B cell (primary cell): Measurements from ENCODE around the gene TSPAN15. TPM values are rescaled to one million over a fixed set of nuclear protein-coding genes. Genes with fewer than 3 reads are reported as not detected.
"Not testable (repeated sequence)": the region's sequence is repeated elsewhere in the genome, so short reads cannot be mapped to it uniquely, and the experiment has no call there.

ENCODE experiments used
- ATAC-seq: fragments of 200-7000 bp; cut with Tn5 transposase; one replicate; pipeline ENCODE4 v1.10.0; 2021; ENCODE audit warnings: low read depth, mild to moderate bottlenecking, moderate number of reproducible peaks, moderate library complexity
- CTCF ChIA-PET: fragments of 350-600 bp; sonication (Branson Sonifier 250); formaldehyde crosslinking; loops from one replicate; lab custom pipeline; 2021; ENCODE audit warnings: antibody characterized with exemption, inconsistent platforms; lab: Charles Lee
- POLR2A ChIA-PET: fragments of 350-600 bp; sonication (Branson Sonifier 250); formaldehyde crosslinking; loops from one replicate; lab custom pipeline; 2021; ENCODE audit warnings: antibody characterized with exemption; lab: Charles Lee
- DNase-seq: peaks from one replicate; pipeline ENCODE4 v3.0.0; 2013
- H2AFZ ChIP-seq: 2 replicates; pipeline ENCODE4 v1.6.1; 2012; ENCODE audit warnings: mild to moderate bottlenecking, low read depth, low read length; ENCODE audit not compliant: insufficient read depth, poor library complexity, severe bottlenecking
- H3K27ac ChIP-seq, 2 donors: 1 replicate in 1 of 2; 2 replicates in 1 of 2; pipeline ENCODE4 v1.5.1; 2012 to 2013; ENCODE audit warnings: low read length in 2 of 2, mild to moderate bottlenecking in 2 of 2, moderate library complexity in 1 of 2
- H3K27me3 ChIP-seq, 4 experiments: fragments of 200-600 bp in 1 of 4; sonication (generic) in 1 of 4; replicated peaks in 1 of 4; 1 replicate in 2 of 4; 2 replicates in 2 of 4; pipeline versions ENCODE4 v1.6.1 to v1.7.0; 2013 to 2016; ENCODE audit warnings: low read length in 3 of 4, mild to moderate bottlenecking in 2 of 4, mixed read lengths in 1 of 4, moderate library complexity in 1 of 4; ENCODE audit not compliant: insufficient read depth in 4 of 4, control insufficient read depth in 3 of 4; ENCODE audit errors: control extremely low read depth in 1 of 4
- H3K36me3 ChIP-seq, 2 experiments: replicated peaks in 1 of 2; 1 replicate in 1 of 2; 2 replicates in 1 of 2; pipeline versions ENCODE4 v1.6.1 to v1.7.1; 2013; ENCODE audit warnings: low read length in 1 of 2; ENCODE audit not compliant: insufficient read depth in 2 of 2, control insufficient read depth in 1 of 2; ENCODE audit errors: control extremely low read depth in 1 of 2, extremely low read depth in 1 of 2
- H3K4me1 ChIP-seq, 2 donors: fragments of 200-600 bp in 1 of 2; sonication (generic) in 1 of 2; 1 replicate in 1 of 2; 2 replicates in 1 of 2; pipeline versions ENCODE4 v1.5.1 to v1.6.1; 2013 to 2017; ENCODE audit warnings: low read length in 2 of 2; ENCODE audit not compliant: control insufficient read depth in 2 of 2, insufficient read depth in 2 of 2
- H3K4me2 ChIP-seq: replicated peaks from 2 replicates; pipeline ENCODE3; 2012; ENCODE audit warnings: mild to moderate bottlenecking, low read depth, low read length; ENCODE audit not compliant: poor library complexity, severe bottlenecking
- H3K4me3 ChIP-seq, 5 experiments: fragments of 200-600 bp in 1 of 5; sonication (generic) in 1 of 5; 1 replicate in 3 of 5; 2 replicates in 2 of 5; pipeline versions ENCODE4 v1.5.1 to v1.7.0; 2011 to 2016; ENCODE audit warnings: low read length in 4 of 5, mild to moderate bottlenecking in 4 of 5, low read depth in 2 of 5, control low read depth in 1 of 5, moderate library complexity in 1 of 5; ENCODE audit not compliant: insufficient read depth in 1 of 5; ENCODE audit errors: control extremely low read depth in 1 of 5, extremely low read depth in 1 of 5
- H3K79me2 ChIP-seq: fragments of 200-600 bp; sonication (generic); one replicate; pipeline ENCODE4 v1.6.0; 2016; ENCODE audit warnings: low read length; ENCODE audit not compliant: control insufficient read depth, insufficient read depth
- H3K9ac ChIP-seq: fragments of 200-600 bp; sonication (generic); 2 replicates; pipeline ENCODE4 v1.6.1; 2017; ENCODE audit warnings: mild to moderate bottlenecking, low read length, moderate library complexity
- H3K9me3 ChIP-seq, 3 donors: one replicate each; pipeline versions ENCODE4 v1.6.1 to v1.7.1; 2013; ENCODE audit warnings: low read length in 2 of 3; ENCODE audit not compliant: control insufficient read depth in 2 of 3, insufficient read depth in 1 of 3; ENCODE audit errors: control extremely low read depth in 1 of 3
- H4K20me1 ChIP-seq: 2 replicates; pipeline ENCODE4 v1.6.0; 2012; ENCODE audit warnings: mild to moderate bottlenecking, low read length; ENCODE audit not compliant: insufficient read depth, control insufficient read depth, poor library complexity, severe bottlenecking
- H3K27ac Mint-ChIP-seq: one replicate; pipeline ENCODE4 v1.8.0; 2021; ENCODE audit warnings: mixed read lengths
- H3K27me3 Mint-ChIP-seq: one replicate; pipeline ENCODE4 v1.8.0; 2021; ENCODE audit warnings: mixed read lengths
- H3K4me1 Mint-ChIP-seq: one replicate; pipeline ENCODE4 v1.8.0; 2021; ENCODE audit warnings: mixed read lengths
- H3K4me3 Mint-ChIP-seq: one replicate; pipeline ENCODE4 v1.8.0; 2021; ENCODE audit warnings: mixed read lengths
- H3K9me3 Mint-ChIP-seq: one replicate; pipeline ENCODE4 v1.8.0; 2022; ENCODE audit warnings: mixed read lengths; ENCODE audit not compliant: insufficient read depth
- CTCF ChIP-seq: fragments of 200-600 bp; IDR thresholded peaks from one replicate; pipeline ENCODE4 v1.8.0; 2022; ENCODE audit warnings: antibody characterized with exemption, mild to moderate bottlenecking
- EZH2 ChIP-seq: IDR thresholded peaks from 2 replicates; pipeline ENCODE4 v1.6.1; 2012; ENCODE audit warnings: borderline replicate concordance, low read depth, mild to moderate bottlenecking, moderate library complexity, low read length; ENCODE audit not compliant: insufficient read depth, poor library complexity, severe bottlenecking
- WGBS: methylation state at CpG from one replicate; pipeline ENCODE4 v1.1.5; 2013; ENCODE audit warnings: missing lambda C conversion rate; ENCODE audit not compliant: insufficient coverage; 5-methylcytosine and 5-hydroxymethylcytosine counted together
- intact Hi-C: fragments of 100-400 bp; cut with micrococcal nuclease; formaldehyde crosslinking; loops from one replicate; pipeline ENCODE4 v1.10.0; 2022
- polyA plus RNA-seq: library from polyadenylated mRNA; depleted of rRNA; stranded (reverse); fragments of >200 nt; gene quantifications from 2 replicates; pipeline ENCODE4 v1.2.3, GENCODE V29; 2012
- total RNA-seq, 2 donors: library from RNA; stranded (reverse); fragments of 120-200 nt in 1 of 2; gene quantifications; 1 replicate in 1 of 2; 2 replicates in 1 of 2; pipeline versions ENCODE4 v1.2.3 to v1.2.4, GENCODE V29; 2013 to 2022

The TSPAN15 gene
- total and polyA plus RNA-seq, 2 donors (not counting 1 experiment from before 2014, with no cell fraction given): 0.13 to 0.52 TPM

- ChIA-PET POLR2A (no interaction called here), CTCF (no interaction called here)
- TF ChIP-seq EZH2 (no peak), CTCF (no peak)
These were observed 4.6 kb upstream of the TSPAN15 start for GRCh38 chr10:69446650-69447151.

GRCh38 chr10:69449841-69450240 is 1.4 kb upstream of the TSPAN15 start:
- Histone ChIP-seq H3K4me2 (no peak overlapping the region), H3K9ac (no peak overlapping the region), H3K4me1 (peaks cover 10 to 12% of the 10 kb centered on the region in 2 donors), H3K9me3 (no peaks in the 10 kb centered on the region), H2AFZ (no peak overlapping the region), H3K27me3 (peaks cover 0 to 19% (median 10%) of the 10 kb centered on the region in 4 experiments), H4K20me1 (no peaks in the 10 kb centered on the region), H3K36me3 (no peaks in the 10 kb centered on the region), H3K79me2 (no peaks in the 10 kb centered on the region), H3K27ac (no peak overlapping the region), H3K4me3 (no peak overlapping the region)
- POLR2A ChIA-PET: no interaction called here
- DNase-seq (peak; percentile 41), ATAC-seq (peak; percentile 34)
- Mint-ChIP-seq H3K9me3 (no peaks in the 10 kb centered on the region), H3K27ac (no peak overlapping the region), H3K27me3 (peaks cover 33% of the 10 kb centered on the region), H3K4me3 (no peak overlapping the region), H3K4me1 (peaks cover 13% of the 10 kb centered on the region)
- no CpG with 5 or more reads among the region's 1 CpG for WGBS
- intact Hi-C loops: no loop called here
- TF ChIP-seq CTCF (peak; percentile 46), EZH2 (no peak)
- CTCF ChIA-PET: no interaction called here

More at GRCh38 chr10:69446650-69447151, 4.6 kb upstream of the TSPAN15 start:
- no peak overlapping the region for H3K27ac Mint-ChIP-seq
- no peaks in the 10 kb centered on the region for H3K9me3 ChIP-seq
- no peaks in the 10 kb centered on the region for H3K9me3 Mint-ChIP-seq
- no peaks in the 10 kb centered on the region for H3K79me2 ChIP-seq
- no peak overlapping the region for H3K4me3 Mint-ChIP-seq
- H3K9ac ChIP-seq: no peak overlapping the region
- no peak overlapping the region for H3K4me3 ChIP-seq
- H3K27ac ChIP-seq: no peak overlapping the region
- no peaks in the 10 kb centered on the region for H3K36me3 ChIP-seq
- intact Hi-C loops: no loop called here
- peaks cover 8% of the 10 kb centered on the region for H3K4me1 Mint-ChIP-seq
- WGBS: 0% methylated on average over 1 of the region's 3 CpGs
- H3K27me3 Mint-ChIP-seq: peaks cover 24% of the 10 kb centered on the region
- DNase-seq: no peak
- H4K20me1 ChIP-seq: no peaks in the 10 kb centered on the region
- no peak overlapping the region for H2AFZ ChIP-seq
- peaks cover 6 to 8% of the 10 kb centered on the region in 2 donors for H3K4me1 ChIP-seq
- H3K4me2 ChIP-seq: no peak overlapping the region
- H3K27me3 ChIP-seq: peaks cover 0 to 10% (median under 1%) of the 10 kb centered on the region in 4 experiments
- no peak for ATAC-seq

GRCh38 chr10:69450395-69450794 is 870 bp upstream of the TSPAN15 start:
- H3K4me2 ChIP-seq, H3K9me3 ChIP-seq, H3K79me2 ChIP-seq, H4K20me1 ChIP-seq, H3K4me3 Mint-ChIP-seq, H3K9ac ChIP-seq, H3K9me3 Mint-ChIP-seq, H3K27ac ChIP-seq, H3K27ac Mint-ChIP-seq, H2AFZ ChIP-seq, DNase-seq, CTCF ChIA-PET, H3K4me3 ChIP-seq, POLR2A ChIA-PET, ATAC-seq, intact Hi-C loops, H3K36me3 ChIP-seq: not testable (repeated sequence)
- H3K27me3 ChIP-seq: peaks cover 0 to 19% (median 10%) of the 10 kb centered on the region in 4 experiments
- peaks cover 10 to 12% of the 10 kb centered on the region in 2 donors for H3K4me1 ChIP-seq
- H3K27me3 Mint-ChIP-seq: peaks cover 31% of the 10 kb centered on the region
- WGBS: 93% methylated on average over 12 of the region's 16 CpGs
- peaks cover 13% of the 10 kb centered on the region for H3K4me1 Mint-ChIP-seq
